CD4-positive, alpha-beta T cell treated with Interferon gamma for 1 hour (primary cell): ENCODE data around the gene HDLBP.

ENCODE experiments used
- DNase-seq: peaks from one replicate; pipeline ENCODE4 v3.0.0-alpha.2; 2020

The HDLBP gene

DNA sequence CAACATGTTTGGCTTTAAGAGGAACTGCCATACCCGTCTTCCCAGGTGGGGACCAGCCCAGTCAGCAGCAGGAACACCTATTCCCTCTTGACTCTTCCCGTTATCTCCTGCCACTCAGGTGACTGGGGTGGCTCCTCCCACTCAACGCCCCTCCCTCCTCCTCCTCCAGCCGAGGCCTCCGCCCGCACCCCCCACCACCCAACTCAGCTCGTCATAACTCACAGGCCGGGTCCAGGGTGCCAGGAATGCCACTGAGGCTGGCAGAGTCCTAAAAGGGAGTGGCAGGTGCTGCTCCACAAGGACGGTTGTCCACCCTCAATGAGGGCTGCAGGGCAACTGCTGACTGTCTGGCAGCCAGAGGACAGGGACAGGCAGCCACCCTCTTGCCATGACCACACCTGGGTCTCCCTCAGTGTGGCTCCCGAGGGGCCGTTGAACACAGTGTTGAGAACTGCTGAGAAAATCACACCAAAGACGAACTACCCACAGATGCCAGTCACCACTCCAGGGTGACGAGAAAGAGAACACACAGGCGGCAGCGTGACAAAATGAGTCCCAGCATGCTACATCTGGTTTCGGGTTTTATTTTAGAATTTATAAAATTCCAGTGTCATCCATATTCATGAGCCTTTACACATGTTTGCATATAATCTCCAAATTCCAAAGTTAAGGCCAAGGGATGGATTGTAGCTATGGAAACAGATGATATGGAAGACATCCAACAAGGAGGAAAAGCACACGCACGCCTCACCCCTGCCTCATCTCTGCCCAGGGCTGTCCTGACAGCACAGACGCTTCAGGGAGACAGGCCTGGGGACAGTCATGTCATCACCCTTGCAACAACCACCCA, 88.5 kb downstream of the HDLBP start:
- no peak for DNase-seq

DNA sequence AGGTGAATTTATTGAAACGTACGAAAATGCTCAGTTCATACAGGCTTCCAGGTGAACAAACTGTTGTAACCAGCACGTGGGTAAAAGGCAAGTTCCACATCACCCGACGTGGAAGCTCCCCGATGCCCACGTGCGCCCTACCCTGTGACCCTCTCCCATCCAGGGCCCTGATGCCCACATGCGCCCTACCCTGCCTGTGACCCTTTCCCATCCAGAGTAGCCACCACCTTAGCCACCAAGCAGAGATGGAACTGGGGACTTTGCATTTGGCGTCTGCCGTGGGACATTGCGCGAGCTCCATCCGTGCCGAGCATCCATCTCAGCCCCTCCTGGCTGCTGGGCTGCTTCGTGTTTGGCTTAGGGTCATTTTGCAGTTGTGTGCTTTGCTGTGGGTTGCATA, 89.5 kb downstream of the HDLBP start:
- DNase-seq, result no peak

DNA sequence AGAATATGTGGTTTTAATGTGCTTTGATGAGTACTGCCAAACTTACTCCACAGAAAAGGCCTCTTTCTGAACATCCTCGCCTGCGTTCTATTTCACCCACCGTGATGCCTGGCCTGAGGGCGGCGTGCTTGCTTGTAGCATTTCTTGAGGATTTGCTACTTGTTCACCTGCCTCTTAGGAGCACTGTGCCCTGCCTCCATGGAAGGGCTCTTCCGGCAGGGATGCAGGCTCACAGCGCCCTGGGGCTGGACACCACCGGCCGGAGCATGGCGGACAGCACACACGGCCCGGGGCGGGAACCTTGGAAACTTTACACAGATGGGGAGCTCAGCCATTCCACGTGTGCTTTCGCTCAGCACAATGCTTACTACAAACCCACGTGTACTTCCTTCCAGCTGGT, 89.9 kb downstream of the HDLBP start:
- no peak for DNase-seq

DNA sequence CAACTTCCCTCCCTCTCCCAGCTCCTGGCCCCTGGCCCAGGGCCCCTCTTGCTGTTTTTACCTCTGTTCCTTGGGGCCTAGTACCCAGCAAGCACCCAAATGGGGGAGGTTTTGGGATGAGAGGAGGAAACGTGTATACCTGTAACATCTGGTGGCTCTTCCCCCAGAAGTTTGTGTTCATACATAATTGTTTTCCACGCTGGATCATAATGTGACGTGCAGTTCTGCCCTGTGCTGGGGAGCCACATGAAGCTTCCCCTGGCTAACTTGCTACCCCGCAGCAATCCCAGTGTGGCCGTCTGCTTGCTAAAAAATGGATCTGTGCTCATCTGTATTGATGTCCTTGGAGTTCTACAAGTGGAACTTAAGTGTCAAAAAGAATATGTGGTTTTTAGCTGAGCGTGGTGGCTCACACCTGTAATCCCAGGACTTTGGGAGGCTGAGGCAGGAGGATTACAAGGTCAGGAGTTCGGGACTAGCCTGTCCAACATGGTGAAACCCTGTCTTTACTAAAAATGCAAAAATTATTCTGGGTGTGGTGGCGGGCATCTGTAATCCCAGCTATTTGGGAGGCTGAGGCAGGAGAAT, 90.5 kb downstream of the HDLBP start:
- DNase-seq, result no peak

DNA sequence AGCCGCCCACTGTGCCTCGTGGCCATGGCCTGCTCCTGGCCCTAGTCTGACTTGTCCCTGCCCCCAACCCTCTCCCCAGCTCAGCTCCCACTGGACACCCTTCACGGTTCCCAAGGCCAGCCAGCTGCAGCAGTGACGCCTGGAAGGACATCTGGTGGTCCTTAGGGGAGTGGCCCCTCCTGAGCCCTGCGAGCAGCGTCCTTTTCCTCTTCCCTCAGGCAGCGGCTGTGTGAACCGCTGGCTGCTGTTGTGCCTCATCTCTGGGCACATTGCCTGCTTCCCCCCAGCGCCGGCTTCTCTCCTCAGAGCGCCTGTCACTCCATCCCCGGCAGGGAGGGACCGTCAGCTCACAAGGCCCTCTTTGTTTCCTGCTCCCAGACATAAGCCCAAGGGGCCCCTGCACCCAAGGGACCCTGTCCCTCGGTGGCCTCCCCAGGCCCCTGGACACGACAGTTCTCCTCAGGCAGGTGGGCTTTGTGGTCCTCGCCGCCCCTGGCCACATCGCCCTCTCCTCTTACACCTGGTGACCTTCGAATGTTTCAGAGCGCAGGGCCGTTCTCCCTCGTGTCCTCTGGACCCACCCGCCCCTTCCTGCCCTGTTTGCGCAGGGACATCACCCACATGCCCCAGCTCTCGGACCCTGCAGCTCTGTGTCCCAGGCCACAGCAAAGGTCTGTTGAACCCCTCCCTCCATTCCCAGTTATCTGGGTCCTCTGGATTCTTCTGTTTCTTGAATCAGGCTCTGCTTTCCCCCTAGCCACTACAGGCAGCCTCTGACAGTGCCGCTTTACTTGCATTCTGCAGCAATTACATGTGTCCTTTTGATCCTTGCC, 91.2 kb downstream of the HDLBP start:
- DNase-seq, result no peak

DNA sequence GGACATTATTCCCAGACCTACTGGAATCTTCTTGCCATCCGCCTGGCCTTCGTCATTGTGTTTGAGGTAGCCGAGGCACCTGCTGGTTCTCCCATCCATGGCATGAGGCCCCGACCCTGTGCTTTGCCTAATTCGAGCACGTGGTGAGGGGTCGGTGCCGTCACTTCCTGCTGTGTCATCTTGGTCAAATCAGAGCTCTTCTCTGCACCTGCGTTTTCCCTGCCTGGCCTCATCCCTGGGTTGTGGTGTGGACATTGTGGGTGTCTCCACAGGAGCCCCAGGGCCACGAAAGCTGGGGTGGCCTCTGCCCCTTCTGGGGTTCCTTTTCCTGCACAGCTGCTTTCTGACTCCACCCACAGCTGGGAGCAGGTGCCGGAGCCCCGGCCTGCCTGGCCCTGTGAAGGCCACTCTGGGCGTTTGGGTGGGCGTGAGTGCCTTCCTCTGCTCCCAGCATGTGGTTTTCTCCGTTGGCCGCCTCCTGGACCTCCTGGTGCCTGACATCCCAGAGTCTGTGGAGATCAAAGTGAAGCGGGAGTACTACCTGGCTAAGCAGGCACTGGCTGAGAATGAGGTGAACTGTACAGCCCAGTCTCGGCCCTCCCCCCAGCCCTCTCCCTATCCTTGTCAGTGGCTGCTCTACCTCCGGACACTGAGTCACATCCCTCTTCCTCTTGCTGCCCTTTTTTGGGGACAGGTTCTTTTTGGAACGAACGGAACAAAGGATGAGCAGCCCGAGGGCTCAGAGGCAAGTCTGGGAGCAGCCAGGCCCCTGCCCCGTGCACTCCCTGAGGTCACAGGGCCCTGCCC, 92.1 kb downstream of the HDLBP start:
- DNase-seq, result no peak

DNA sequence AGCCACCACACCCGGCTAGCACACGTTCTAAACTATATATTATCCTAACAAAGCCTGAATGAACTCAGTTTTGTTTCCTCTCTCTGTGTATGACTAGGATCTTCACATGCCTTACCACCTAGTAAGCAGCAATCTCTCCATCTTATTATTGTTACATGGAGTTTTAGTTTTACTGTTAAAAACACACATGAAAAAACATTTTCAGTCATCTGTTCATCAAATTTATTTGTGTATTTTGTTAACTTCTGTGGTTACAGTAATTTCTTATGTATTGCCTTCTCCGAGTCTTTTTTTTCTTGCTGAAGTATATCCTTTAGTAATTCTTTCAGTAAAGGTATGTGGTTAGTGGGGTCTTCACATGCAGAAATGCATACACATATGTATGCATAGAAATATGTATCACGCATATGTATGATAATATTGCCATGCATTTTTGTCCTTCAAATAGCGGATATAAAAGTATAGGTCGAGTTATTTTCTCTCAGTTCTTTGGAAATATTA, 95.6 kb downstream of the HDLBP start:
- no peak for DNase-seq

DNA sequence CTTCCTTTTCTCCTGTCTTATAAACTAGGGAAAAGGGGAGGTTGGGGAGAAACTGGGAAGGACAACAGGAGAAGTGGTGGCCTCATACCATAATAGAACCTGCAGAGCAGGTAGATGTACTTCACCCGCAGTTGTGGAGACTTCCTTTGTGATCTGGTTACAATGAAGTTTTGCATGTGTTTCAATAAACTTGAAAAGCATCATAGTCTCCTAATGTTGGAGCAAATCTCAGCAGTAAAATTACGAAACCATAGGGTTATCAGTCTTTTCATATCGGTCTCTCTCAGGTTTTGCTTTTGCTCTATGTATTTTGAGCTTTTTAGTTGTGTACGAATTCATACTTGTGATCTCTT, 96.5 kb downstream of the HDLBP start:
- DNase-seq, result no peak

DNA sequence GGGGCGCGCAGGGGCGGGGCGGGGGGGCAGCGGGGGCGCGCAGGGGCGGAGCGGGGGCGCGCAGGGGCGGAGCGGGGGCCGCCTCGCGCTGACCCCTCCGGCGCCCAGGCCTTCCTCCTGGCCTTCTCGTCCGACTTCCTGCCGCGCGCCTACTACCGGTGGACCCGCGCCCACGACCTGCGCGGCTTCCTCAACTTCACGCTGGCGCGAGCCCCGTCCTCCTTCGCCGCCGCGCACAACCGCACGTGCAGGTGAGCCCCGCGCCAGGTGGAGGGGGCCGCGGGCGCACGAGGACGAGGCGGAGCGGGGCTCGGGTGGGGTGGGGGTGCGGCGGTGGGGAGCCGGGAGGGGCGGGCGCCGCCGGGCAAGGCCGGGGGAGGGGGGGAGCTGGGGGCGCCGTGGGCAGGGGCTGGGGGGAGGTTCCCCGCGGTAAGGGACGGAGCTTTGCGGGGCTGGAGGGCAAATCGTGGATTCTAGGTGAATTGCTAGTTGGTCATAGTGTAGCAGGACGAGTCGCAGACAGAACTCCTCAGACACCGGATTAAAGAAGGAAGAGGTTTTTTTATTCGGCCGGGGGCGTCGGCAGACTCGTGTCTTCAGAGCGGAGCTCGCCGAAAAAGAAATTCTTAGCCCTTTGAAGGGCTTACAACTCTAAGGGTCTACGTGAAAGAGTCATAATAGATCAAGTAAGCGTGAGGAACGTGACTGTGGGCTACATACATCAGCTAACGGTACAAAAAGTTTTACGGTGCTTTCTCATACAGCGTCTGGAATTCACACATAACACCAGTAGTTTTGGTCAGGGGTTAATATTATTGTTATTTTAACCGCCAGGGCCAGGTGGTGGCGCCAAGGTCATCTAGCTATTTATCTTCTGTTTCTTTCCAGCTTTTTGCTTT, 97.1 kb downstream of the HDLBP start:
- peak; percentile 34 for DNase-seq

DNA sequence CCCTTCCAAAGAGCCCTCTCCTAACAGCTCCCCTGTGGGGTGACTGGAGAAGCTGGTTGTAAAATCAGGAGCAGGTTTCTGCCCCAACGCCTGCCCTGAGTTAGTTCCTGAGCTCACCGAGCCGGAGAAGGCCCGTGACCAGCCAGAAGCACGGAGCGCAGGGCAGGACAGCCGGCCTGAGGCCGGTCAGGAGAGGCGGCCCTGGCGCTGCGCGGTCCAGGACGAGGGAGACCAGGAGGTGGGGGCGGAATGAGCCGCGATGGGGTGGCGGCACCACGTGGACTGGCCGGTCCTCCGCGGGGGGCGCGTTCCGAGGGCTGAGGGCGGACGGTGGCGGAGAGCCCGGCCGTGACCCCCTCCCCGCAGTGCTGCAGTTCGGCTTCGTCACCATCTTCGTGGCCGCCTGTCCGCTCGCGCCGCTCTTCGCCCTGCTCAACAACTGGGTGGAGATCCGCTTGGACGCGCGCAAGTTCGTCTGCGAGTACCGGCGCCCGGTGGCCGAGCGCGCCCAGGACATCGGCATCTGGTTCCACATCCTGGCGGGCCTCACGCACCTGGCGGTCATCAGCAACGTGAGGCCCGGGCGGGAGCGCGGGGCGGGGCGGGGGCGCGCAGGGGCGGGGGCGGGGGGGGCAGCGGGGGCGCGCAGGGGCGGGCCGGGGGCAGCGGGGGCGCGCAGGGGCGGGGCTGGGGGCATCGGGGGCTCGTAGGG, 98.0 kb downstream of the HDLBP start:
- DNase-seq, result peak; percentile 33

DNA sequence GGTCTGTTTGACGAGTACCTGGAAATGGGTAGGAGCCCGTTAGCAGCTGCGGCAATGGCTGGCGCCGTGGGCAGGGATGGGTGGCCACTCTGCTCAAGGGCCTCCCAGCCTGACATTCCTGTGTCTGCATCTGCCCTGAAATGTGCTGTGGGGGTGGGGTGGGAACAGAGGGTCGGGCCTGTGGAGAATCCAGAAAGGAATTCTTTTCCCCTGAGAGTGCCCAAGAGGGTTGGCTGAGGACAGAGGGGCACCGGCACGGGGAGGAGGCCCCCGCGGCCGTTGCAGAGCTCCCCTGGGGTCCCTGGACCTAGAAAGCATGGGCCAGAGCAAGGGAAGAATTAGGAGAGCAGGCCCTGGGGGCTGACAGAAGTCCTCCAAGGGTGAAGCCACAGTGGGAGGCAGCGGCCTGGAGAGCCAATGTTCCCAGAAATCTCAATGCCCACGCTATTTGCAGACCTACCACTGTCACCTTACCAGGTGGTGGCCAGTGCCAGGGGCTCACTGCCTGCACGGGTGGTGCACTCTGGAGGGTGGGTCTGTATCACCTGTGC, 99.2 kb downstream of the HDLBP start:
- DNase-seq, result no peak

DNA sequence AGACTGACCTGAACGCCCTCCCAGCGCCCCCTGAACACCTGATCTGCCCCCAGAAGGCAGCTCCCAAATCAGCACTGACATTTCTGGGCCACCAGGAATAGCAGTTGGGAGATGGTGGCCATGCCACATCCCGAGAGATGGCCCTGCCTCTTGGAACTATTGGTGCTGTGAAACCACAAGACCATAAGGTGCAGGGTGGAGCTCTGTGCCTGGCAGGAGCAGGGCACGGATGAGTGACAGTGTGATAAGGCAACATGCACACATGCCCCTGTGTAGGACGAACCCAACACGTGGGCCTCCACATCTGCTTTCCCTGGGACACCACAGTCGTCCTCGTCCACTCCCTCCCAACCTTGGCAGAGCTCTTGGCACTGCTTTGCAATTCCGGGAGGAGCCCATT, 100.1 kb downstream of the HDLBP start:
- no peak for DNase-seq

DNA sequence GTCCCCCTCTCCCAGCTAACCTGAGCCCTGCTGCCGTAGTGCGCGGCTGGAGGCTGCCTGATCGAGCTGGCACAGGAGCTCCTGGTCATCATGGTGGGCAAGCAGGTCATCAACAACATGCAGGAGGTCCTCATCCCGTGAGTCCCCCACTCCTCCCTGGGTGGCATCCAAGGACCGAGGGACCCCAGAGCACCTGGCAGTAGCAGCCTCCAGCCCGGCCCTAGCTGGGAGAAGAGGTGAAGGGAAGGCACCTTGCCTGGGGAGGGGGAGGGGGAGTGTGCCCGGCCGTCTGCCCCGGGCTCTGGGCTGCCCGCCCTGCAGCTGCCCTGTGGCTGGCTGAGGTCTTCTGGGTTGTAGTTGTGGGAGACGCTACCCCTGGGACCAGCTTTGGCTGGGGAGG, 100.7 kb downstream of the HDLBP start:
- DNase-seq, result no peak

DNA sequence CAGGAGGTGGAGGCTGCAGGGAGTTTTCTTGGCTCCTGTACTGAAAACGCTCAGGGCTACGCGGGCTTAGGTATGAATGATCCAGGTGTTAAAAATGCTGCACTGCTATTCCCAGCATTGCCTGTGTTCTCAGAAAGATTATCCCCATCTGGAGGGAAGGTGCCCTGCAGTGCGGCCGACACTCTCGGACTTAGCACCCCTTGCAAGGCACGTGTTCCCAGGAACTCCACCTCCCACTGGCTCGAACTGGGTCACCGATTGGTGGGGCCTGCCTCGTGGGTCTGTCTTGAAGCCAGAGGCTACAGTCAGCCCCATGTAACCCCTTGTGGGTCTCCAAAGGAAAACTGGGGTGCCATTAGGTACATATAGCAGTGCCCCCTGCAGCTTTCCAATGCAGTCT, 101.3 kb downstream of the HDLBP start:
- no peak for DNase-seq

DNA sequence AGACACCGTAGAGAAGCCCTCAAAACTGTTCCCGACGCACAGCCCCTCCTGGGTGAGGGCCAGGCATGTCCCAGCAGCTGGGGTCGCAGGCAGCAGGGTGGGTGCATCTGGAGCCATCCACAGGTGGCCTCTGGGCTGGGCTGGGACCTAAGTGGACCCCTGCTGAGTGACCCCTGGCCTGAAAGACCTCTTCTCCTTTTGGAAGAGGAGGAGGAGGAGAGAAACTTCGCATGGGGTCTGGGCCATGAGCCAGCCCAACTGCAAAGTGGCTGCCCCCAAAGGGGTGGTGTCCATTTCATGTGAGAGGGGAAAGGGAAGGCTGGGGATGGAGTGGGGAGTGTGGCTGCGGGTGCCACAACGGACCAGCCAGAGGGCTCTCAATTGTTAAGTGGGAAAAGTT, 101.9 kb downstream of the HDLBP start:
- no peak for DNase-seq

DNA sequence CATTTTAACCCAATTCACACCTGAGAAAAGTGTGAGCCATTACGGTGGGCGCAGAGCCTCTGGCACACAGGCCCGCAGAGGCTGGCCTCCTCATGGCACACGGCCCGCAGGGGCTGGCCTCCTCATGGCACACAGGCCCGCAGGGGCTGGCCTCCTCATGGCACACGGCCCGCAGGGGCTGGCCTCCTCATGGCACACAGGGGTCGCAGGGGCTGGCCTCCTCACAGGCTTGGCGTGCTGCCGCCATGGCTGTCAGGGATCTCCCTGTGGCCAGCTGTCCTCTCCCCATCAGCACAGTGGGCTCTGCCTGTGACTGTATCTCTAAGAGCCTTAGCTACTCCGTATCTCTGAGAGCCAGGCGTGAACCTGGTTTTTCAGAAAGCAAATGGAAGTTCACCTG, 102.4 kb downstream of the HDLBP start:
- no peak for DNase-seq

DNA sequence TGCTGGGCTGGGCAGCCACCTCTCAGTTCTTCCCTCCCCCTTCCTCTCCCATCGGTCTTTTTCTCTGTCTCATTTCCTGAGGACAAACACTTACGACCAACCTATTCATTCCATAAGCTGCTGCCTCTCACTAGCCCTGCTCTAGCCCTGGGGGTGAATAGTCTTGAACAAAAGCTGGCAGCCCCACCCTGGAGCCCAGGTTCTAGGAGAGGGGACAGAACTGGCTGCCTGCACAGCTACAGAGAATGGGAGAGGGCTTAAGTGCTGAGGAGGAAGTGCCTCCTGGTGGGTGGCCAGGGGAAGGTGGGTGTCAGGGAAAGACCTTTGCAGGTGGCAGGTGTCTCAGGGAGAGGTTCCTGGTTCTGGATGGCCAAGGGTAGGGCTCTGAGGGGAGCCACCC, 104.2 kb downstream of the HDLBP start:
- no peak for DNase-seq

DNA sequence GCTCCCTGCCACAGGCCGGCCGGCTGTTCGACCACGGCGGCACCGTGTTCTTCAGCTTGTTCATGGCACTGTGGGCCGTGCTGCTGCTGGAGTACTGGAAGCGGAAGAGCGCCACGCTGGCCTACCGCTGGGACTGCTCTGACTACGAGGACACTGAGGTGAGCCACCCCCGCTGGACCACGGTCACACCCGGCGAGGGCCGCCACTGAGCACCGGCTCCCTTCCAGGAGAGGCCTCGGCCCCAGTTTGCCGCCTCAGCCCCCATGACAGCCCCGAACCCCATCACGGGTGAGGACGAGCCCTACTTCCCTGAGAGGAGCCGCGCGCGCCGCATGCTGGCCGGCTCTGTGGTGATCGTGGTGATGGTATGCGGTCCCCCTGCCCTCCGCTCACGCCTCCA, 106.2 kb downstream of the HDLBP start:
- no peak for DNase-seq

DNA sequence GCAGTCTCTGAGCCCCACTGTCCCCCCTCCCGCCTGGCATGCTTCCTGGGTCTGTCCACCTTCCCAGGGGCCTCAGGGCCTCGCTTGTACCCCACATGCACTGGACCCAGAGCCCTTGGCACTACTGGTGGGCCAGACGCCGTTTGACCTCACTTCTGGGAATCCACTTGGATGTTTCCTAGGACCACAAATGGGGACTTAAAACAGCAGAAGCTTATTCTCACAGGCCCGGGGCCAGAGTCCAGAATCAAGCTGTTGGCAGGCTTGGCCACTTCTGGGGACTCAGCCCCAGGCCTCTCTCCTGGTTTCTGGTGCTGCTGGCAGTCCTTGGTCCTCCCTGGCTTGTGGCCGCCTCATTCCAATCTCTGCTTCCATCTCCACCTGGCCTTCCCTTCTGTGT, 107.4 kb downstream of the HDLBP start:
- DNase-seq, result no peak

DNA sequence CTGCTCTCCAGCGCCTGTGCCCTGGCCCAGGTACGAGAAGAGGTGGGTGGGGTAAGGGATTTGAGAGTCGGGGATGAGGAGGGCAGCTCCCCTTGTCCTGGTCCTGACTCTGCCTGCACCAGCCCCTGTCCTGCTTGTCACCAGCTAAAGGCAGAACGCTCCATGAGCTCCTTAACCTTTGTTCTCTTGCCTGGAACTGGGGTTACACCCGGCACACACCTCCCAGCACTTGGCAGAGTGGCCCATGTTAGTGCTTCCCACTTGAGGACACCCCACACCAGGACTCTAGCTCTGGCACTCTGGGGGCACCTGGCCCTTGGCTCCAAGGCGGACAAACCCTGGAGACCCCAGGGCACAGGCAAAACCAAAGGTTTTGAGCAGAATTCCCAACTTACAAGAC, 107.8 kb downstream of the HDLBP start:
- DNase-seq, result no peak

DNA sequence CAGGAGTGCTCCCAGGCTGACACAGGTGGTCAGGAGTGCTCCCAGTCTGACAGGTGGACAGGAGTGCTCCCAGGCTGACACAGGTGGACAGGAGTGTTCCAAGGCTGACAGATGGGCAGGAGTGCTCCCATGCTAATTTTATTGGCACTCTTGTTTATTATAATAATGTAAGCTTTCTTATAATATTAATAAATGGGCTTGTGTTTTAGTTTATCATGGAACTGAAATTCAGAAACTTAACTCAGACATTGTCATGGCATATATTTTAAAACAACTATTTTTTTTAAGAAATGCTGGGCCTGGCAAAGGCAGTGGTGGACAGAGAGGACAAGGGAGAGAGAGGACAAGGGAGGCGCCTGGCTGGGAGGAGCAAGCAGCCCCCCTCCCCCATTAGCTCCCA, 108.3 kb downstream of the HDLBP start:
- DNase-seq, result no peak
